Upper lobe of right lung (tissue), 1 donor: ENCODE data around the gene ZMPSTE24. TPM values are rescaled to one million over a fixed set of nuclear protein-coding genes. Genes with fewer than 3 reads are reported as not detected.

Experiments used
- ATAC-seq: fragments of 200-7000 bp; cut with Tn5 transposase; one replicate; pipeline ENCODE4 v1.9.1; 2020; ENCODE audit warnings: mild to moderate bottlenecking, moderate library complexity
- DNase-seq: peaks from one replicate; pipeline ENCODE4 v3.0.0-alpha.2; 2020
- H3K27ac ChIP-seq: fragments of 200-600 bp; one replicate; pipeline ENCODE4 v1.8.0; 2022
- H3K27me3 ChIP-seq: fragments of 200-600 bp; one replicate; pipeline ENCODE4 v1.8.0; 2022; ENCODE audit warnings: mild to moderate bottlenecking
- H3K36me3 ChIP-seq: fragments of 200-600 bp; one replicate; pipeline ENCODE4 v1.8.0; 2022
- H3K4me1 ChIP-seq: fragments of 200-600 bp; one replicate; pipeline ENCODE4 v1.8.0; 2022
- H3K4me3 ChIP-seq: fragments of 200-600 bp; one replicate; pipeline ENCODE4 v1.8.0; 2022; ENCODE audit warnings: mild to moderate bottlenecking
- H3K9me3 ChIP-seq: fragments of 200-600 bp; one replicate; pipeline ENCODE4 v1.8.0; 2022
- intact Hi-C: fragments of 100-400 bp; cut with DNase I; formaldehyde crosslinking; loops from one replicate; pipeline ENCODE4 v1.11.0; 2022
- total RNA-seq: library from RNA; stranded (reverse); fragmentation: NEBNext Ultra II Directional; extraction: Animal tissue kit (Norgen Biotek cat#: 25700); gene quantifications from one replicate; pipeline ENCODE4 v1.2.1, GENCODE V29; 2021
- TF ChIP-seq, protein P1 (sequence below): fragments of 200-600 bp; IDR thresholded peaks from one replicate; pipeline ENCODE4 v1.8.0; 2022; ENCODE audit warnings: antibody characterized with exemption
- donor health status: DM: no; HTN: yes; CAD: no; lungs with severe emphysema.

Gene ZMPSTE24
- total RNA-seq, 1 donor from 2014 or later, result 39.9 TPM

DNA sequence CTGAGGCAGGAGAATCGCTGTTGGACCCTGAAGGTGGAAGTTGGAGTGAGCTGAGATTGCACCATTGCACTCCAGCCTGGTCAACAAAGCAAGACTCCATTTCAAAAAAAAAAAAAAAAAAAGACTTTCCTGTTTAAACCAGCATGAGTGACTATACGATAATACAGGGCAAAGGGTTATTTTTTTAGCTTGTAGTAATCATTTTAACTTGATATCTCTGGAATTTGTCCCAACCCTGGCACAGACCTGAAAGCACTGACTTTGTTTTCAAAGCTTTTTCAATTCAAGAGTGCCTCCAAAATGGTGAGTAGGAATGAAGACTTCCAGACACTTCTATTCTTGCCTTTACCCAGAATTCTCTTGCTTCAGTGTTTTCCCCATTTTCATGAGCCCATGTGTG, 14.7 kb upstream of the ZMPSTE24 start:
- no peaks in the 10 kb centered on the region for H3K27me3 ChIP-seq
- TF ChIP-seq, protein P1, sequence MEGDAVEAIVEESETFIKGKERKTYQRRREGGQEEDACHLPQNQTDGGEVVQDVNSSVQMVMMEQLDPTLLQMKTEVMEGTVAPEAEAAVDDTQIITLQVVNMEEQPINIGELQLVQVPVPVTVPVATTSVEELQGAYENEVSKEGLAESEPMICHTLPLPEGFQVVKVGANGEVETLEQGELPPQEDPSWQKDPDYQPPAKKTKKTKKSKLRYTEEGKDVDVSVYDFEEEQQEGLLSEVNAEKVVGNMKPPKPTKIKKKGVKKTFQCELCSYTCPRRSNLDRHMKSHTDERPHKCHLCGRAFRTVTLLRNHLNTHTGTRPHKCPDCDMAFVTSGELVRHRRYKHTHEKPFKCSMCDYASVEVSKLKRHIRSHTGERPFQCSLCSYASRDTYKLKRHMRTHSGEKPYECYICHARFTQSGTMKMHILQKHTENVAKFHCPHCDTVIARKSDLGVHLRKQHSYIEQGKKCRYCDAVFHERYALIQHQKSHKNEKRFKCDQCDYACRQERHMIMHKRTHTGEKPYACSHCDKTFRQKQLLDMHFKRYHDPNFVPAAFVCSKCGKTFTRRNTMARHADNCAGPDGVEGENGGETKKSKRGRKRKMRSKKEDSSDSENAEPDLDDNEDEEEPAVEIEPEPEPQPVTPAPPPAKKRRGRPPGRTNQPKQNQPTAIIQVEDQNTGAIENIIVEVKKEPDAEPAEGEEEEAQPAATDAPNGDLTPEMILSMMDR, result no peak
- no peak overlapping the region for H3K27ac ChIP-seq
- H3K9me3 ChIP-seq, result no peaks in the 10 kb centered on the region
- intact Hi-C loops, result no loop called here
- no peak for ATAC-seq
- H3K4me1 ChIP-seq, result no peaks in the 10 kb centered on the region
- DNase-seq, result no peak
- H3K36me3 ChIP-seq, result peaks cover 11% of the 10 kb centered on the region
- H3K4me3 ChIP-seq, result no peak overlapping the region

- no peak for ATAC-seq
- TF ChIP-seq, protein P1, result no peak
- intact Hi-C loops, result no loop called here
- DNase-seq, result no peak
- H3K27ac ChIP-seq, result no peak overlapping the region
- no peaks in the 10 kb centered on the region for H3K4me1 ChIP-seq
- H3K9me3 ChIP-seq, result no peaks in the 10 kb centered on the region
- peaks cover 3% of the 10 kb centered on the region for H3K36me3 ChIP-seq
- no peaks in the 10 kb centered on the region for H3K27me3 ChIP-seq
- no peak overlapping the region for H3K4me3 ChIP-seq
These were observed 13.8 kb upstream of the ZMPSTE24 start for GRCh38 chr1:40244138-40244744.

- H3K27me3 ChIP-seq, result no peaks in the 10 kb centered on the region
- no peaks in the 10 kb centered on the region for H3K9me3 ChIP-seq
- no peak overlapping the region for H3K4me3 ChIP-seq
- no peaks in the 10 kb centered on the region for H3K36me3 ChIP-seq
- H3K27ac ChIP-seq, result no peak overlapping the region
- H3K4me1 ChIP-seq, result no peaks in the 10 kb centered on the region
- TF ChIP-seq, protein P1, result no peak
- ATAC-seq (no peak), DNase-seq (no peak)
- intact Hi-C loops, result no loop called here
These were observed 12.3 kb upstream of the ZMPSTE24 start for GRCh38 chr1:40245686-40246085.

- no peaks in the 10 kb centered on the region for H3K27me3 ChIP-seq
- H3K27ac ChIP-seq, result no peak within 1 kb of the TSS
- H3K4me3 ChIP-seq, result no peak within 1 kb of the TSS
- DNase-seq (no peak), ATAC-seq (no peak)
- no peaks in the 10 kb centered on the region for H3K36me3 ChIP-seq
- no peaks in the 10 kb centered on the region for H3K4me1 ChIP-seq
- intact Hi-C loops, result no loop called here
- no peaks in the 10 kb centered on the region for H3K9me3 ChIP-seq
- TF ChIP-seq, protein P1, result no peak
These were observed 10.4 kb upstream of the ZMPSTE24 start, which contains the start of gene TMCO2 for GRCh38 chr1:40247655-40248054. Gene TMCO2 (plus strand): TSS chr1:40247937. CDS start chr1:40247994, 57 bp downstream.

- intact Hi-C loops, result no loop called here
- Histone ChIP-seq H3K27me3 (no peaks in the 10 kb centered on the region), H3K27ac (no peak overlapping the region)
These were observed 9.6 kb upstream of the ZMPSTE24 start for GRCh38 chr1:40248412-40248811.

More at GRCh38 chr1:40248412-40248811, 9.6 kb upstream of the ZMPSTE24 start:
- DNase-seq, result no peak
- no peaks in the 10 kb centered on the region for H3K9me3 ChIP-seq
- TF ChIP-seq, protein P1, result no peak
- H3K36me3 ChIP-seq, result no peaks in the 10 kb centered on the region
- no peaks in the 10 kb centered on the region for H3K4me1 ChIP-seq
- no peak for ATAC-seq
- no peak overlapping the region for H3K4me3 ChIP-seq
